Vagina (tissue), 2 donors: ENCODE results near the gene C1orf21.

ENCODE experiments used
- POLR2A ChIP-seq, 2 donors: fragments of 450-650 bp; IDR thresholded peaks; one replicate each; pipeline ENCODE4 v1.6.1; 2017; ENCODE audit warnings: antibody characterized with exemption in 2 of 2, mild to moderate bottlenecking in 2 of 2, moderate library complexity in 2 of 2
- POLR2AphosphoS5 ChIP-seq, 2 donors: sonication (generic); formaldehyde crosslinking; IDR thresholded peaks; one replicate each; pipeline ENCODE4 v1.9.0; 2017; ENCODE audit warnings: antibody characterized with exemption in 2 of 2, mild to moderate bottlenecking in 2 of 2, low read depth in 1 of 2; ENCODE audit not compliant: insufficient read depth in 1 of 2
- TF ChIP-seq, protein P1 (sequence below), 3 experiments: fragments of 450-650 bp in 2 of 3; fragments of 200-600 bp in 1 of 3; sonication (generic) in 1 of 3; IDR thresholded peaks; one replicate each; pipeline ENCODE4 v1.5.1; 2017 to 2019; ENCODE audit warnings: antibody characterized with exemption in 3 of 3, mild to moderate bottlenecking in 2 of 3, moderate library complexity in 2 of 3

DNA sequence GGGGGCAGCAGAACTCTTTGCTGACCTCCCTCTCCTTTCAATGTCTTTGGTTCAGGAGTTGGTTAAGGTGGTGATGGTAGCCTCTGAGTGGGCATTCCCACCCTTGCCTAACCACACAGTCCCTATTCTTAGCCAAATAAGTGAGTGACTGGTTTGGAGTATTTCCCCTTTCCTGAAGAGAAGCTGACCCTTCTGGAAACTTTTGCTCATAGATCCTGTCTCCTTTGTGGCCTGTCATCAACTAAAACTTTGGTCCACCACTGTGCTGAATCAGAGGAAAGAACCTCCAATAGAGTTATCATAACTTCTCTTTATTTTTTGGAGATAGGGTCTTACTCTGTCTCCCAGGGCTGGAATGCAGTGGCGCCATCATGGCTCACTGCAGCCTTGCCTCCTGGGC is 31.1 kb downstream of the C1orf21 start:
- TF ChIP-seq POLR2A (IDR thresholded peaks at IDR 0.05) (no peak), POLR2AphosphoS5 (IDR thresholded peaks at IDR 0.05; ENCODE audit: insufficient read depth in 1 of 2, low read depth in 1 of 2) (no peak)
- TF ChIP-seq, protein P1, sequence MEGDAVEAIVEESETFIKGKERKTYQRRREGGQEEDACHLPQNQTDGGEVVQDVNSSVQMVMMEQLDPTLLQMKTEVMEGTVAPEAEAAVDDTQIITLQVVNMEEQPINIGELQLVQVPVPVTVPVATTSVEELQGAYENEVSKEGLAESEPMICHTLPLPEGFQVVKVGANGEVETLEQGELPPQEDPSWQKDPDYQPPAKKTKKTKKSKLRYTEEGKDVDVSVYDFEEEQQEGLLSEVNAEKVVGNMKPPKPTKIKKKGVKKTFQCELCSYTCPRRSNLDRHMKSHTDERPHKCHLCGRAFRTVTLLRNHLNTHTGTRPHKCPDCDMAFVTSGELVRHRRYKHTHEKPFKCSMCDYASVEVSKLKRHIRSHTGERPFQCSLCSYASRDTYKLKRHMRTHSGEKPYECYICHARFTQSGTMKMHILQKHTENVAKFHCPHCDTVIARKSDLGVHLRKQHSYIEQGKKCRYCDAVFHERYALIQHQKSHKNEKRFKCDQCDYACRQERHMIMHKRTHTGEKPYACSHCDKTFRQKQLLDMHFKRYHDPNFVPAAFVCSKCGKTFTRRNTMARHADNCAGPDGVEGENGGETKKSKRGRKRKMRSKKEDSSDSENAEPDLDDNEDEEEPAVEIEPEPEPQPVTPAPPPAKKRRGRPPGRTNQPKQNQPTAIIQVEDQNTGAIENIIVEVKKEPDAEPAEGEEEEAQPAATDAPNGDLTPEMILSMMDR (IDR thresholded peaks at IDR 0.05) = no peak
